ENCODE results near the gene NCS1. TPM values are rescaled to one million over a fixed set of nuclear protein-coding genes. Genes with fewer than 3 reads are reported as not detected.

NCS1 gene
- total RNA-seq, 2 donors from 2014 or later: 50.8 to 58.3 TPM

- Histone ChIP-seq H3K36me3 (no peaks in the 10 kb centered on the region), H3K4me3 (no peak overlapping the region), H3K27me3 (replicated peaks; ENCODE audit: insufficient read depth) (no peaks in the 10 kb centered on the region), H3K4me1 (ENCODE audit: control insufficient read depth in 1 of 2, low read depth in 2 of 2) (peaks cover 14 to 98% of the 10 kb centered on the region in 2 donors), H3K27ac (no peak overlapping the region), H3K9me3 (no peaks in the 10 kb centered on the region)
- no peak for ATAC-seq (ENCODE audit: insufficient number of reproducible peaks, low FRiP score, low read depth)
- no peak for DNase-seq (ENCODE audit: low spot score)
- TF ChIP-seq CTCF (IDR thresholded peaks at IDR 0.05): no peak
Observed at GRCh38 chr9:130193531-130194377, 21.6 kb downstream of the NCS1 start.

- Histone ChIP-seq H3K4me3 (no peak overlapping the region), H3K27me3 (replicated peaks; ENCODE audit: insufficient read depth) (no peaks in the 10 kb centered on the region), H3K4me1 (ENCODE audit: control insufficient read depth in 1 of 2, low read depth in 2 of 2) (peaks cover 18 to 97% of the 10 kb centered on the region in 2 donors), H3K36me3 (no peaks in the 10 kb centered on the region), H3K27ac (no peak overlapping the region), H3K9me3 (no peaks in the 10 kb centered on the region)
- no peak for DNase-seq (ENCODE audit: low spot score)
- no peak for TF ChIP-seq CTCF (IDR thresholded peaks at IDR 0.05)
- no peak for ATAC-seq (ENCODE audit: insufficient number of reproducible peaks, low FRiP score, low read depth)
Observed at GRCh38 chr9:130194378-130194932, 22.3 kb downstream of the NCS1 start.

DNA sequence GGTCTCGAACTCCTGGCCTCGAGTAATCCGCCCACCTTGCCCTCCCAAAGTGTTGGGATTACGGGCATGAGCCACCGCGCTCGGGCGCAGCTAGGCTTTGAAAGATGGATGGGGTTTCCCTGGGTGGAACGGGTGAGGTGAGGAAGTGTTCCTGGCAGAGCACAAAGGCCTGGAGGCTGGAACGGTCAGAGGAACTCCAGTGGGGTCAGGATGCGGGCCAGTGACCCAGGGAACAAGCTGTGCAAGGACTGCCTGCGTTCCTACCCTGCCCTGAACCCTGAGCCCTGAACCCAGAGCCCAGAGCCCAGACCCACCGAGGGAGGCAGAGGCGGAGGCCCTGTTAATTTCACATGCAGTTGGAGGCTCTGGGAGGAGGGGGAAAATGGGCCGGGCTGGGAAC lies 23.4 kb downstream of the NCS1 start:
- Histone ChIP-seq H3K36me3 (no peaks in the 10 kb centered on the region), H3K27ac (peak overlapping the region in 1 of 2 donors; percentile 18), H3K27me3 (replicated peaks; ENCODE audit: insufficient read depth) (no peaks in the 10 kb centered on the region), H3K4me3 (no peak overlapping the region), H3K4me1 (ENCODE audit: control insufficient read depth in 1 of 2, low read depth in 2 of 2) (peaks cover 30 to 99% of the 10 kb centered on the region in 2 donors), H3K9me3 (no peaks in the 10 kb centered on the region)
- DNase-seq (ENCODE audit: low spot score): no peak
- no peak for TF ChIP-seq CTCF (IDR thresholded peaks at IDR 0.05)
- ATAC-seq (ENCODE audit: insufficient number of reproducible peaks, low FRiP score, low read depth): no peak

- H3K4me1 ChIP-seq (ENCODE audit: control insufficient read depth in 1 of 2, low read depth in 2 of 2): peaks cover 32 to 99% of the 10 kb centered on the region in 2 donors
- TF ChIP-seq CTCF (IDR thresholded peaks at IDR 0.05): no peak
- ATAC-seq (ENCODE audit: insufficient number of reproducible peaks, low FRiP score, low read depth): no peak
- no peaks in the 10 kb centered on the region for H3K36me3 ChIP-seq
- H3K27me3 ChIP-seq (replicated peaks; ENCODE audit: insufficient read depth): no peaks in the 10 kb centered on the region
- DNase-seq (ENCODE audit: low spot score): no peak
- H3K4me3 ChIP-seq: no peak overlapping the region
- H3K9me3 ChIP-seq: no peaks in the 10 kb centered on the region
- H3K27ac ChIP-seq: no peak overlapping the region
Observed at GRCh38 chr9:130196643-130197042, 24.4 kb downstream of the NCS1 start.

GRCh38 chr9:130197386-130197785 lies 25.2 kb downstream of the NCS1 start:
- Histone ChIP-seq H3K4me3 (no peak overlapping the region), H3K36me3 (no peaks in the 10 kb centered on the region), H3K27me3 (replicated peaks; ENCODE audit: insufficient read depth) (no peaks in the 10 kb centered on the region), H3K9me3 (no peaks in the 10 kb centered on the region), H3K4me1 (ENCODE audit: control insufficient read depth in 1 of 2, low read depth in 2 of 2) (peaks cover 32 to 94% of the 10 kb centered on the region in 2 donors), H3K27ac (peak overlapping the region in 1 of 2 donors; percentile 42)
- no peak for ATAC-seq (ENCODE audit: insufficient number of reproducible peaks, low FRiP score, low read depth)
- DNase-seq (ENCODE audit: low spot score): no peak
- no peak for TF ChIP-seq CTCF (IDR thresholded peaks at IDR 0.05)

Data from thoracic aorta (tissue), 2 donors.